CD14-positive monocyte (primary cell): Measurements from ENCODE around the gene AHNAK. TPM values are rescaled to one million over a fixed set of nuclear protein-coding genes. Genes with fewer than 3 reads are reported as not detected.

Experiments used
- DNase-seq, 3 donors: peaks; one replicate each; pipeline ENCODE4 v3.0.0-alpha.2; 2011 to 2022
- H2AFZ ChIP-seq: 2 replicates; pipeline ENCODE4 v1.6.0; 2012; ENCODE audit warnings: mild to moderate bottlenecking, low read depth, low read length, inconsistent platforms; ENCODE audit not compliant: insufficient read depth, poor library complexity, severe bottlenecking
- H3K27ac ChIP-seq, 2 donors: 1 replicate in 1 of 2; 2 replicates in 1 of 2; pipeline ENCODE4 v1.5.1; 2012 to 2013; ENCODE audit warnings: low read length in 2 of 2, control low read depth in 1 of 2, inconsistent platforms in 1 of 2, low read depth in 1 of 2, mild to moderate bottlenecking in 1 of 2
- H3K27me3 ChIP-seq, 2 donors: one replicate each; pipeline versions ENCODE4 v1.6.0 to v1.6.1; 2011 to 2013; ENCODE audit warnings: low read length in 2 of 2; ENCODE audit not compliant: control insufficient read depth in 2 of 2, insufficient read depth in 2 of 2
- H3K36me3 ChIP-seq, 2 donors: replicated peaks in 1 of 2; 1 replicate in 1 of 2; 2 replicates in 1 of 2; pipeline versions ENCODE4 v1.5.1 to v1.6.1; 2012 to 2013; ENCODE audit warnings: low read length in 2 of 2, control low read depth in 1 of 2, inconsistent platforms in 1 of 2, mild to moderate bottlenecking in 1 of 2; ENCODE audit not compliant: insufficient read depth in 2 of 2, control insufficient read depth in 1 of 2
- H3K4me1 ChIP-seq, 2 donors: 1 replicate in 1 of 2; 2 replicates in 1 of 2; pipeline versions ENCODE4 v1.5.1 to v1.6.1; 2012 to 2013; ENCODE audit warnings: low read length in 2 of 2, control low read depth in 1 of 2, inconsistent platforms in 1 of 2, mild to moderate bottlenecking in 1 of 2, moderate library complexity in 1 of 2; ENCODE audit not compliant: insufficient read depth in 2 of 2, control insufficient read depth in 1 of 2
- H3K4me2 ChIP-seq: replicated peaks from 2 replicates; pipeline ENCODE3; 2012; ENCODE audit warnings: low read length, moderate library complexity, mild to moderate bottlenecking; ENCODE audit not compliant: poor library complexity, severe bottlenecking; ENCODE audit errors: extremely low read depth
- H3K4me3 ChIP-seq, 3 experiments: fragments of 200-600 bp in 1 of 3; sonication (generic) in 1 of 3; replicated peaks in 1 of 3; 1 replicate in 2 of 3; 2 replicates in 1 of 3; pipeline ENCODE4 v1.5.1; 2011 to 2013; ENCODE audit warnings: low read length in 3 of 3, mild to moderate bottlenecking in 3 of 3, control low read depth in 2 of 3, low read depth in 2 of 3, inconsistent platforms in 1 of 3, moderate library complexity in 1 of 3
- H3K79me2 ChIP-seq: 2 replicates; pipeline ENCODE4 v1.6.0; 2012; ENCODE audit warnings: mild to moderate bottlenecking, control low read depth, inconsistent platforms, low read length, moderate library complexity; ENCODE audit not compliant: insufficient read depth
- H3K9ac ChIP-seq: 2 replicates; pipeline ENCODE4 v1.6.0; 2017; ENCODE audit warnings: low read length, mild to moderate bottlenecking; ENCODE audit not compliant: insufficient read depth, poor library complexity, severe bottlenecking
- H3K9me3 ChIP-seq, 2 donors: replicated peaks in 1 of 2; 1 replicate in 1 of 2; 2 replicates in 1 of 2; pipeline versions ENCODE4 v1.5.1 to v1.6.1; 2012 to 2013; ENCODE audit warnings: low read length in 2 of 2, control low read depth in 1 of 2; ENCODE audit not compliant: control insufficient read depth in 1 of 2, insufficient read depth in 1 of 2
- H4K20me1 ChIP-seq: 2 replicates; pipeline ENCODE4 v1.6.0; 2012; ENCODE audit warnings: mild to moderate bottlenecking, low read length, control low read depth, moderate library complexity; ENCODE audit not compliant: insufficient read depth
- H3K27ac Mint-ChIP-seq, 7 donors: one replicate each; pipeline ENCODE4 v1.8.0; 2020; ENCODE audit warnings: mild to moderate bottlenecking in 7 of 7, mixed read lengths in 7 of 7, moderate library complexity in 6 of 7, inconsistent platforms in 2 of 7
- H3K27me3 Mint-ChIP-seq, 3 donors: one replicate each; pipeline ENCODE4 v1.8.0; 2021 to 2022; ENCODE audit warnings: low read depth in 3 of 3, mild to moderate bottlenecking in 3 of 3, mixed read lengths in 3 of 3, moderate library complexity in 3 of 3, inconsistent platforms in 1 of 3
- H3K36me3 Mint-ChIP-seq, 2 donors: one replicate each; pipeline ENCODE4 v1.8.0; 2020; ENCODE audit warnings: mixed read lengths in 2 of 2, inconsistent platforms in 1 of 2, mild to moderate bottlenecking in 1 of 2
- H3K4me1 Mint-ChIP-seq: one replicate; pipeline ENCODE4 v1.8.0; 2020; ENCODE audit warnings: mild to moderate bottlenecking, mixed read lengths
- H3K4me3 Mint-ChIP-seq, 2 donors: one replicate each; pipeline ENCODE4 v1.8.0; 2020; ENCODE audit warnings: mild to moderate bottlenecking in 2 of 2, mixed read lengths in 2 of 2, moderate library complexity in 1 of 2
- H3K9me3 Mint-ChIP-seq, 7 donors: one replicate each; pipeline ENCODE4 v1.8.0; 2020 to 2022; ENCODE audit warnings: mixed read lengths in 7 of 7, mild to moderate bottlenecking in 6 of 7, moderate library complexity in 6 of 7, inconsistent platforms in 2 of 7
- WGBS: methylation state at CpG from one replicate; pipeline ENCODE4 v1.1.5; 2013; ENCODE audit warnings: missing lambda C conversion rate; ENCODE audit not compliant: insufficient coverage; 5-methylcytosine and 5-hydroxymethylcytosine counted together
- intact Hi-C, 2 donors: fragments of 100-400 bp; cut with micrococcal nuclease; formaldehyde crosslinking; loops; one replicate each; pipeline versions ENCODE4 v1.15.0 to v1.15.1; 2023
- polyA plus RNA-seq, 3 donors: library from polyadenylated mRNA; depleted of rRNA in 1 of 3; unstranded in 2 of 3; stranded (reverse) in 1 of 3; fragments of 300-500 nt in 2 of 3; fragments of >200 nt in 1 of 3; fragmentation: Illumina TruSeq in 2 of 3; gene quantifications; 1 replicate in 2 of 3; 2 replicates in 1 of 3; pipeline ENCODE4 v1.2.3, GENCODE V29; 2012 to 2021
- TF ChIP-seq, protein P1 (sequence below): fragments of 200-600 bp; IDR thresholded peaks from one replicate; pipeline ENCODE4 v1.8.0; 2022; ENCODE audit warnings: antibody characterized with exemption, mild to moderate bottlenecking

The AHNAK gene
- polyA plus RNA-seq, 3 donors, result 80.0 to 201 (median 103) TPM

DNA sequence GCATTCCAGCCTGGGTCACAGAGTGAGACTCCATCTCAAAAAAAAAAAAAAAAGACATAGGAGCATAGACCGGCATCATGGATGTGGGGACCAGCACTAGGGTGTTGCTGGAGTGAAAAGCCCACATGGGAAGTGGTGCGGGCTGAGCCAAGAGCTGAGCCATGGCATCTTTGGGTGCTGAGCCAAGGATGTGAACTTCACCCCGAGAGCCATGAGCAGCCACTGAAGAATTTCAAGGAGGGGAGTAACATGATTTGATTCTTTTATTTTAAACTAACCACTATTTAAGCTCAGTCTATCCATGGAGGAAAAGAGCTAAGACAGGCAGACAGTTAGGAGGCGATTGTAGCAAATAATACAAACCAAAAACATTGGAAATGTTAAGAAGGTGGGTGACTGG is 57.4 kb downstream of the AHNAK start:
- Mint-ChIP-seq H3K9me3 (no peaks in the 10 kb centered on the region), H3K4me3 (no peak overlapping the region), H3K4me1 (peaks cover 19% of the 10 kb centered on the region), H3K27me3 (peaks cover 4 to 10% (median 6%) of the 10 kb centered on the region in 3 donors), H3K36me3 (peaks cover 4 to 12% of the 10 kb centered on the region in 2 donors), H3K27ac (no peak overlapping the region)
- H3K9me3 ChIP-seq, result no peaks in the 10 kb centered on the region
- no peak overlapping the region for H3K4me2 ChIP-seq
- no peaks in the 10 kb centered on the region for H3K27me3 ChIP-seq
- H3K4me1 ChIP-seq, result peaks cover 0 to 8% of the 10 kb centered on the region in 2 donors
- H3K79me2 ChIP-seq, result no peaks in the 10 kb centered on the region
- H4K20me1 ChIP-seq, result no peaks in the 10 kb centered on the region
- no peak overlapping the region for H2AFZ ChIP-seq
- 100% methylated on average over 1 of the region's 4 CpGs for WGBS
- no peak overlapping the region for H3K4me3 ChIP-seq
- TF ChIP-seq, protein P1, sequence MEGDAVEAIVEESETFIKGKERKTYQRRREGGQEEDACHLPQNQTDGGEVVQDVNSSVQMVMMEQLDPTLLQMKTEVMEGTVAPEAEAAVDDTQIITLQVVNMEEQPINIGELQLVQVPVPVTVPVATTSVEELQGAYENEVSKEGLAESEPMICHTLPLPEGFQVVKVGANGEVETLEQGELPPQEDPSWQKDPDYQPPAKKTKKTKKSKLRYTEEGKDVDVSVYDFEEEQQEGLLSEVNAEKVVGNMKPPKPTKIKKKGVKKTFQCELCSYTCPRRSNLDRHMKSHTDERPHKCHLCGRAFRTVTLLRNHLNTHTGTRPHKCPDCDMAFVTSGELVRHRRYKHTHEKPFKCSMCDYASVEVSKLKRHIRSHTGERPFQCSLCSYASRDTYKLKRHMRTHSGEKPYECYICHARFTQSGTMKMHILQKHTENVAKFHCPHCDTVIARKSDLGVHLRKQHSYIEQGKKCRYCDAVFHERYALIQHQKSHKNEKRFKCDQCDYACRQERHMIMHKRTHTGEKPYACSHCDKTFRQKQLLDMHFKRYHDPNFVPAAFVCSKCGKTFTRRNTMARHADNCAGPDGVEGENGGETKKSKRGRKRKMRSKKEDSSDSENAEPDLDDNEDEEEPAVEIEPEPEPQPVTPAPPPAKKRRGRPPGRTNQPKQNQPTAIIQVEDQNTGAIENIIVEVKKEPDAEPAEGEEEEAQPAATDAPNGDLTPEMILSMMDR, result no peak
- H3K9ac ChIP-seq, result no peak overlapping the region
- DNase-seq, result no peak
- H3K27ac ChIP-seq, result no peak overlapping the region
- H3K36me3 ChIP-seq, result no peaks in the 10 kb centered on the region
- intact Hi-C loops, result no loop called here

DNA sequence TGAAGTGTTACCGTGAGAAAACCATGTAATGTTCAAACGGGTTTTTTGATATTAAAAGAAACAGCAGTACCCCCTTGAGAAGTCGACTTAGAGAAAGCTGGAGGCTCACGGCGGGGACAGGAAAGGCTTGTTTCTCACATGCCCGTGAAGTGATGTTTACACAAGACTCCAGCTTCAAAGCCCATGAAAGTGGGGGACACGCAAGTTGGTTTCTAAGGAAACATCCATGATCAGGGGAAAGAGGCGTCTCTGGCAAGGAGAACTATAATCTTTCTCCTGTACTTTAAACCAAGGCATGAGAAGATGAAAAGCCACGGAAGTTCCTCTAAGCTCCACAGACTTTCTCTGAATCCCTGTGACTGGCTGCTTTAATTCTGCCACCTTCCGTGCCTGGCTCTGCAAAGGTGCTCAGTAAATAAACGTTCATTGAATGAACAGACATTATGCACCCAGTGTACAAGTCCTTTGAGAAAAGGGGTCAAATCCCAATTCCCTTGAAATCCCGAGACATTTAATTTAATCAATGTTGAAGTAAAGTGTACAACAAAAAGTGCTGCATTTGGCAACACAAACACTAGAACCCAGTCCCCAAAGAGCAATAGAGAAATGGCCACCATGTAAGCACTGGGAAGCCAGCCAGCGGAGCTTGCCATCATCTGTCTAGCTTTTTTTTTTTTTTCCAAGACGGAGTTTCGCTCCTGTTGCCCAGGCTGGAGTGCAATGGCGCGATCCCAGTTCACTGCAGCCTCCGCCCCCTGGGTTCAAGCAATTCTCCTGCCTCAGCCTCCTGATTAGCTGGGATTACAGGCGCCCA is 58.7 kb downstream of the AHNAK start:
- H3K27me3 Mint-ChIP-seq, result peaks cover 4 to 12% (median 6%) of the 10 kb centered on the region in 3 donors
- intact Hi-C loops, result no loop called here
- no peak overlapping the region for H3K4me2 ChIP-seq

More for the DNA sequence above, 58.7 kb downstream of the AHNAK start:
- Histone ChIP-seq H3K36me3 (no peaks in the 10 kb centered on the region), H3K27ac (no peak overlapping the region), H3K4me3 (no peak overlapping the region), H3K9ac (peak overlapping the region; percentile 25), H3K27me3 (no peaks in the 10 kb centered on the region), H4K20me1 (no peaks in the 10 kb centered on the region), H3K9me3 (no peaks in the 10 kb centered on the region), H3K4me1 (peaks cover 0 to 8% of the 10 kb centered on the region in 2 donors), H2AFZ (peak overlapping the region; percentile 58), H3K79me2 (no peaks in the 10 kb centered on the region)
- Mint-ChIP-seq H3K27ac (peak overlapping the region in 2 of 7 donors; percentile 7 to 68), H3K4me3 (peak overlapping the region in 1 of 2 donors; percentile 46), H3K9me3 (no peaks in the 10 kb centered on the region), H3K36me3 (peaks cover 4 to 9% of the 10 kb centered on the region in 2 donors), H3K4me1 (peaks cover 19% of the 10 kb centered on the region)
- TF ChIP-seq, protein P1, result no peak
- no peak for DNase-seq
- 48% methylated on average over 8 of the region's 19 CpGs for WGBS
